Sigmoid colon (tissue), 4 donors: Measurements from ENCODE around the gene ADAMTS3.
A peak's percentile ranks its signal among the peaks of the same experiment; 100 is the strongest.

Experiments
- CTCF ChIP-seq, 4 experiments: fragments of 450-650 bp in 3 of 4; fragments of 200-600 bp in 1 of 4; IDR thresholded peaks; one replicate each; pipeline ENCODE4 v1.5.1; 2016 to 2019; ENCODE audit warnings: antibody characterized with exemption in 4 of 4, mild to moderate bottlenecking in 3 of 4, moderate library complexity in 2 of 4
- EP300 ChIP-seq, 4 donors: sonication (generic); formaldehyde crosslinking; IDR thresholded peaks; one replicate each; pipeline ENCODE4 v1.6.1; 2017; ENCODE audit warnings: antibody characterized with exemption in 4 of 4
- POLR2A ChIP-seq, 2 donors: fragments of 450-650 bp; IDR thresholded peaks; one replicate each; pipeline ENCODE4 v1.6.1; 2016; ENCODE audit warnings: antibody characterized with exemption in 2 of 2, mild to moderate bottlenecking in 2 of 2, moderate library complexity in 2 of 2
- POLR2AphosphoS5 ChIP-seq, 4 donors: sonication (generic); formaldehyde crosslinking; IDR thresholded peaks; one replicate each; pipeline ENCODE4 v1.6.1; 2017; ENCODE audit warnings: antibody characterized with exemption in 4 of 4

- TF ChIP-seq CTCF (IDR thresholded peaks at IDR 0.05) (peak in 3 of 4 experiments; percentile 30 to 60 (median 46)), POLR2A (IDR thresholded peaks at IDR 0.05) (no peak), EP300 (IDR thresholded peaks at IDR 0.05) (no peak), POLR2AphosphoS5 (IDR thresholded peaks at IDR 0.05) (no peak)
These were observed 63.7 kb downstream of the ADAMTS3 start for GRCh38 chr4:72505314-72505744.
